A673 (cell line): ENCODE results near the gene CPXM2. TPM values are rescaled to one million over a fixed set of nuclear protein-coding genes. Genes with fewer than 3 reads are reported as not detected.

ENCODE experiments used
- BruUV-seq: library from RNA; stranded (reverse); fragments of 400-500 nt; replicated peaks from 2 replicates; lab custom pipeline; 2021; lab: Mats Ljungman, UMichigan
- CTCF ChIA-PET: fragments of 300-600 bp; sonication (Branson Sonifier 250); formaldehyde crosslinking; loops from one replicate; lab custom pipeline; 2022; ENCODE audit warnings: antibody characterized with exemption; lab: Charles Lee
- POLR2A ChIA-PET: fragments of 300-600 bp; sonication (Branson Sonifier 250); formaldehyde crosslinking; loops from one replicate; lab custom pipeline; 2022; ENCODE audit warnings: antibody characterized with exemption; ENCODE audit not compliant: low non-redundant PET; lab: Charles Lee
- DNase-seq: peaks from one replicate; pipeline ENCODE4 v3.0.0-alpha.2; 2015; ENCODE audit warnings: low spot score
- H3K27ac ChIP-seq: fragments of 200-600 bp; sonication (generic); 2 replicates; pipeline ENCODE4 v1.5.1; 2016; ENCODE audit warnings: mixed run types, low read depth, mild to moderate bottlenecking, mixed read lengths, antibody characterized with exemption, low read length; ENCODE audit not compliant: poor library complexity, severe bottlenecking
- H3K27me3 ChIP-seq: fragments of 200-600 bp; sonication (generic); replicated peaks from 2 replicates; pipeline ENCODE4 v1.6.1; 2017; ENCODE audit warnings: mixed run types, low read depth, mild to moderate bottlenecking, mixed read lengths, antibody characterized with exemption, low read length; ENCODE audit not compliant: insufficient read depth, poor library complexity
- H3K36me3 ChIP-seq: fragments of 200-600 bp; sonication (generic); 2 replicates; pipeline ENCODE4 v1.6.1; 2016; ENCODE audit warnings: mixed run types, mild to moderate bottlenecking, mixed read lengths, antibody characterized with exemption, low read length; ENCODE audit not compliant: insufficient read depth, poor library complexity, severe bottlenecking
- H3K4me1 ChIP-seq: fragments of 200-600 bp; sonication (generic); 2 replicates; pipeline ENCODE4 v1.6.1; 2017; ENCODE audit warnings: mixed run types, mild to moderate bottlenecking, mixed read lengths, antibody characterized with exemption, low read length; ENCODE audit not compliant: insufficient read depth, poor library complexity, severe bottlenecking
- H3K4me3 ChIP-seq: fragments of 200-600 bp; sonication (generic); 2 replicates; pipeline ENCODE4 v1.5.1; 2016; ENCODE audit warnings: low read depth, mixed run types, mild to moderate bottlenecking, mixed read lengths, low read length; ENCODE audit not compliant: poor library complexity, severe bottlenecking
- H3K9me3 ChIP-seq: fragments of 200-600 bp; sonication (generic); 2 replicates; pipeline ENCODE4 v1.6.1; 2016; ENCODE audit warnings: mixed run types, low read depth, mild to moderate bottlenecking, mixed read lengths, antibody characterized with exemption, low read length; ENCODE audit not compliant: poor library complexity, severe bottlenecking
- EZH2 ChIP-seq: fragments of 200-600 bp; sonication (generic); IDR thresholded peaks from 2 replicates; pipeline ENCODE4 v1.6.1; 2017; ENCODE audit warnings: borderline replicate concordance, low read depth, mild to moderate bottlenecking, mixed read lengths, antibody characterized with exemption, low read length; ENCODE audit not compliant: poor library complexity, severe bottlenecking
- intact Hi-C: fragments of 100-400 bp; cut with micrococcal nuclease; formaldehyde crosslinking; loops from one replicate; pipeline ENCODE4 v1.10.0; 2022; ENCODE audit not compliant: unreplicated experiment
- total RNA-seq: library from RNA; stranded (reverse); gene quantifications from 2 replicates; pipeline ENCODE4 v1.2.3, GENCODE V29; 2021
- TF ChIP-seq, protein P1 (sequence below): fragments of 300-800, 200-600 bp; sonication (generic); conservative IDR thresholded peaks from 2 replicates; pipeline ENCODE4 v1.5.1; 2017; ENCODE audit warnings: low read depth, mild to moderate bottlenecking, antibody characterized with exemption, low read length, moderate library complexity, mixed read lengths

CPXM2 gene
- total RNA-seq, 1 experiment from 2014 or later = not detected

DNA sequence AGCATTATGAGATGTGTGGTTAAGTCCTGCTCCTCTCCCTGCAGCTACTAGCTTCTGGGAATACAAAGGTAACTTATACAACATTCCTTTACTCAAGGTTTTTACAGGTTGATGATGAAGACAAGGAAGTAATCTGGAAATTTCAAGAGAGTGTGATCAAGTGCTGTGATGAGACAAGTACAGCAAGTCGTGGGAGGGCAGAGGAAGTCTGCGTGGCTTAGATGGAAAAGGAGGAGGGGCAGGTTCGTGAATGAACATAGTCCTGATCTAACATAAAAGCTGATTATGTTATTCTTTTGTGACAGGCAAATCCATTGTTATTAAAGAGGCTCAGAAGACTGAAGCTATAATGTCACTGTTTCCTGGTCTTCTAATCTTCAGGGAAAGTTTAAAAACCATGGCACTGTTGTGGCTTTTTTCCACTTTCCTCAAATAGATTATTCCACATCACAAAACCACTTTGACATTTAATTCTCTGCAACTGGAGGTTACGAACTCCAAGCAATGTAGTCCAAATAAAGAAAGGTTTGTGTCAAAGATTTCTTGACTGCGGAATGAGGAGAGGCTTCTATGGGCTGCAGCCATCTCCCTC is 84.1 kb downstream of the CPXM2 start:
- Histone ChIP-seq H3K4me3 (no peak overlapping the region), H3K9me3 (no peaks in the 10 kb centered on the region), H3K4me1 (no peaks in the 10 kb centered on the region), H3K27me3 (peaks cover 58% of the 10 kb centered on the region), H3K36me3 (no peaks in the 10 kb centered on the region), H3K27ac (no peak overlapping the region)
- no peak for DNase-seq
- CTCF ChIA-PET = no interaction called here
- BruUV-seq = no TSS peak
- POLR2A ChIA-PET = no interaction called here
- TF ChIP-seq EZH2 = no peak
- TF ChIP-seq, protein P1, sequence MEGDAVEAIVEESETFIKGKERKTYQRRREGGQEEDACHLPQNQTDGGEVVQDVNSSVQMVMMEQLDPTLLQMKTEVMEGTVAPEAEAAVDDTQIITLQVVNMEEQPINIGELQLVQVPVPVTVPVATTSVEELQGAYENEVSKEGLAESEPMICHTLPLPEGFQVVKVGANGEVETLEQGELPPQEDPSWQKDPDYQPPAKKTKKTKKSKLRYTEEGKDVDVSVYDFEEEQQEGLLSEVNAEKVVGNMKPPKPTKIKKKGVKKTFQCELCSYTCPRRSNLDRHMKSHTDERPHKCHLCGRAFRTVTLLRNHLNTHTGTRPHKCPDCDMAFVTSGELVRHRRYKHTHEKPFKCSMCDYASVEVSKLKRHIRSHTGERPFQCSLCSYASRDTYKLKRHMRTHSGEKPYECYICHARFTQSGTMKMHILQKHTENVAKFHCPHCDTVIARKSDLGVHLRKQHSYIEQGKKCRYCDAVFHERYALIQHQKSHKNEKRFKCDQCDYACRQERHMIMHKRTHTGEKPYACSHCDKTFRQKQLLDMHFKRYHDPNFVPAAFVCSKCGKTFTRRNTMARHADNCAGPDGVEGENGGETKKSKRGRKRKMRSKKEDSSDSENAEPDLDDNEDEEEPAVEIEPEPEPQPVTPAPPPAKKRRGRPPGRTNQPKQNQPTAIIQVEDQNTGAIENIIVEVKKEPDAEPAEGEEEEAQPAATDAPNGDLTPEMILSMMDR = no peak
- intact Hi-C loops = no loop called here

DNA sequence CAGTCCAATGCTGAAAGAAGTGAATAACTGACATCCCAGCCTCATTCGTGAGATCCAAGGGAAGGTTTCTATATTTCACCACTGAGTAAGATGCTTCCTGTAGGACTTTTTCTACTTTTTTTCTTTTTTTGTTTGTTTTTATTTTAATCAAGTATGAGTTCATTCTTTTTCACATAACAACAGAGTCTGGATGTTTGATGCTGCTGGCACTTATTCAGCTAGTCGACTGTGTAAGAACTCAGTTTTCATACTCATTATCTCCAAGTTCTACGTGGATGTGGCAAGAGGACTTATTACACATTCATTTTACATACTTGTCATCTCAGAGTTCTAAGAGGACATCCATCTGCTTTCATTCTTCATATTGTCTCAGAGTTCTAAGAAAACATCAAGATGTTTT is 86.9 kb downstream of the CPXM2 start:
- intact Hi-C loops = no loop called here
- H3K9me3 ChIP-seq = no peaks in the 10 kb centered on the region
- H3K4me1 ChIP-seq = no peaks in the 10 kb centered on the region
- DNase-seq = no peak
- no TSS peak for BruUV-seq
- POLR2A ChIA-PET = no interaction called here
- no peaks in the 10 kb centered on the region for H3K36me3 ChIP-seq
- TF ChIP-seq, protein P1 = no peak
- TF ChIP-seq EZH2 = no peak
- H3K27me3 ChIP-seq = peaks cover 47% of the 10 kb centered on the region
- H3K27ac ChIP-seq = no peak overlapping the region
- CTCF ChIA-PET = no interaction called here
- H3K4me3 ChIP-seq = no peak overlapping the region

DNA sequence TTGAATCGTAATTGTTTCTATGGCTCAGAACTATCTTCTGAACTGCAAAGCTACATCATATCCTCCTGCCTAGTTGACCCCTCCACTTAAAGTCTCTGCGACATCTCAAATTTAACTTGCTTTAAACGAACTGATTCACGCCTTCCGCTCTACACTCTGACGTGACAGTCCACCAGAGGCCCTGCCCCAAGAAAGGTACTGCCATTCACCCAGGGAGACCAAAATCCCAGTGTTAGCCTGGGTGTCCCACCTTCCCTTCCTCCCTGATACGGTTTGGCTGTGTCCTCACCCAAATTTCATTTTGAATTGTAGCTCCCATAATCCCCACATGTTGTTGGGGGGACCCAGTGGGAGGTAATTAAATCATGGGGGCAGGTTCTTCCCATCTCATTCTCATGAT is 90.8 kb downstream of the CPXM2 start:
- CTCF ChIA-PET = no interaction called here
- no peak for DNase-seq

More for the DNA sequence above, 90.8 kb downstream of the CPXM2 start:
- Histone ChIP-seq H3K36me3 (no peaks in the 10 kb centered on the region), H3K4me1 (no peaks in the 10 kb centered on the region), H3K27me3 (peaks cover 24% of the 10 kb centered on the region), H3K9me3 (no peaks in the 10 kb centered on the region), H3K4me3 (no peak overlapping the region), H3K27ac (no peak overlapping the region)
- TF ChIP-seq, protein P1 = no peak
- no peak for TF ChIP-seq EZH2
- POLR2A ChIA-PET = no interaction called here
- BruUV-seq = no TSS peak
- intact Hi-C loops = no loop called here
